ENCODE data around the gene AMY1C. TPM values are rescaled to one million over a fixed set of nuclear protein-coding genes. Genes with fewer than 3 reads are reported as not detected.

The AMY1C gene
- total and polyA plus RNA-seq, 9 of the 15 experiments (the other 6 are each of a cell fraction or from before 2014, with no cell fraction given) = not detected

GRCh38 chr1:103779932-103780331 lies 30.2 kb downstream of the AMY1C start:
- BruUV-seq (replicated peaks) = no TSS peak
- CTCF ChIA-PET (ENCODE audit: low intra/inter-chr PET ratio) = no interaction called here

GRCh38 chr1:103783944-103784377 lies 34.3 kb downstream of the AMY1C start:
- no TSS peak for BruUV-seq (replicated peaks)
- no peaks in the 10 kb centered on the region for H4K20me1 ChIP-seq (replicated peaks; ENCODE audit: control insufficient read depth, insufficient read depth, low read length)
- H3K79me2 ChIP-seq (ENCODE audit: control insufficient read depth, insufficient read depth, low read length) = no peaks in the 10 kb centered on the region
- no peak overlapping the region for H3K9ac ChIP-seq (ENCODE audit: insufficient read depth in 1 of 2, low read depth in 2 of 2, low read length in 2 of 2)
- H3K9me1 ChIP-seq (ENCODE audit: control insufficient read depth, insufficient read depth, low read length) = no peaks in the 10 kb centered on the region
- no peaks in the 10 kb centered on the region for H3K9me3 ChIP-seq (replicated peaks; ENCODE audit: control insufficient read depth, insufficient read depth, low read depth, low read length)
- DNase-seq (ENCODE audit: extremely low read depth in 1 of 4, low spot score in 3 of 4) = no peak
- no peaks in the 10 kb centered on the region for H3K4me1 ChIP-seq (replicated peaks in 1 of 2; ENCODE audit: control insufficient read depth in 2 of 2, insufficient read depth in 2 of 2, low read length in 2 of 2)
- ChIA-PET POLR2A (no interaction called here), CTCF (ENCODE audit: low intra/inter-chr PET ratio) (no interaction called here)
- H3K27ac ChIP-seq (ENCODE audit: extremely low read depth, low read depth, low read length) = no peak overlapping the region
- intact Hi-C loops (cut with micrococcal nuclease) (no loop called here), in situ Hi-C loops (cut with MboI) (no loop called here)
- TF ChIP-seq ZNF644 (tag; IDR thresholded peaks at IDR 0.05; ENCODE audit: low read depth) = no peak
- TF ChIP-seq BCLAF1 (IDR thresholded peaks at IDR 0.05; ENCODE audit: borderline replicate concordance in 1 of 2, control insufficient read depth in 1 of 2, low read depth in 2 of 2, low read length in 1 of 2) = no peak
- no peak for TF ChIP-seq FOXP1 (CRISPR knock-in tag; IDR thresholded peaks at IDR 0.05)
- TF ChIP-seq TCF15 (CRISPR knock-in tag; IDR thresholded peaks at IDR 0.05) = no peak
- no peak for TF ChIP-seq TEAD1 (CRISPR knock-in tag; IDR thresholded peaks at IDR 0.05)
- no peaks in the 10 kb centered on the region for H3K27me3 ChIP-seq (ENCODE audit: control insufficient read depth in 2 of 2, insufficient read depth in 2 of 2, low read length in 2 of 2)
- no peak for ATAC-seq
- no peak overlapping the region for H3K4me3 ChIP-seq
- no peak overlapping the region for H3K4me2 ChIP-seq (ENCODE audit: insufficient read depth, low read length)
- no peak overlapping the region for H2AFZ ChIP-seq (ENCODE audit: low read depth, low read length)
- H3K36me3 ChIP-seq (ENCODE audit: control insufficient read depth, insufficient read depth, low read length) = no peaks in the 10 kb centered on the region
- WGBS (ENCODE audit: insufficient coverage, low coverage, missing lambda C conversion rate) = 1% methylated on average over 4 of the region's 4 CpGs
- no peak for FAIRE-seq

More at GRCh38 chr1:103779932-103780331, 30.2 kb downstream of the AMY1C start:
- DNase-seq (ENCODE audit: extremely low read depth in 1 of 4, low spot score in 3 of 4) (no peak), FAIRE-seq (no peak), ATAC-seq (no peak)
- no peak overlapping the region for H3K4me3 ChIP-seq
- H3K36me3 ChIP-seq (ENCODE audit: control insufficient read depth, insufficient read depth, low read length) = no peaks in the 10 kb centered on the region
- no peaks in the 10 kb centered on the region for H4K20me1 ChIP-seq (replicated peaks; ENCODE audit: control insufficient read depth, insufficient read depth, low read length)
- H3K27me3 ChIP-seq (ENCODE audit: control insufficient read depth in 2 of 2, insufficient read depth in 2 of 2, low read length in 2 of 2) = no peaks in the 10 kb centered on the region
- TF ChIP-seq POLR2B (IDR thresholded peaks at IDR 0.05; ENCODE audit: low read depth, partially characterized antibody) (no peak), ZNF668 (CRISPR knock-in tag; IDR thresholded peaks at IDR 0.05) (no peak), FOSL1 (tag; conservative IDR thresholded peaks at IDR 0.05) (no peak), PHB2 (IDR thresholded peaks at IDR 0.05; ENCODE audit: low read depth) (no peak), ZNF277 (CRISPR knock-in tag; IDR thresholded peaks at IDR 0.05; ENCODE audit: borderline replicate concordance) (no peak)
- in situ Hi-C loops (cut with MboI) (no loop called here), intact Hi-C loops (cut with micrococcal nuclease) (no loop called here)
- no peaks in the 10 kb centered on the region for H3K9me3 ChIP-seq (replicated peaks; ENCODE audit: control insufficient read depth, insufficient read depth, low read depth, low read length)
- no peak overlapping the region for H3K27ac ChIP-seq (ENCODE audit: extremely low read depth, low read depth, low read length)
- H3K4me2 ChIP-seq (ENCODE audit: insufficient read depth, low read length) = no peak overlapping the region
- H3K9me1 ChIP-seq (ENCODE audit: control insufficient read depth, insufficient read depth, low read length) = no peaks in the 10 kb centered on the region
- POLR2A ChIA-PET = no interaction called here
- H3K9ac ChIP-seq (ENCODE audit: insufficient read depth in 1 of 2, low read depth in 2 of 2, low read length in 2 of 2) = no peak overlapping the region
- no peaks in the 10 kb centered on the region for H3K4me1 ChIP-seq (replicated peaks in 1 of 2; ENCODE audit: control insufficient read depth in 2 of 2, insufficient read depth in 2 of 2, low read length in 2 of 2)
- no peak overlapping the region for H2AFZ ChIP-seq (ENCODE audit: low read depth, low read length)
- no peaks in the 10 kb centered on the region for H3K79me2 ChIP-seq (ENCODE audit: control insufficient read depth, insufficient read depth, low read length)

Data from K562 (cell line).